ENCODE data around the gene KRTAP10-6.
"Not testable (repeated sequence)": the region's sequence is repeated elsewhere in the genome, so short reads cannot be mapped to it uniquely, and the experiment has no call there.

Gene KRTAP10-6

DNA sequence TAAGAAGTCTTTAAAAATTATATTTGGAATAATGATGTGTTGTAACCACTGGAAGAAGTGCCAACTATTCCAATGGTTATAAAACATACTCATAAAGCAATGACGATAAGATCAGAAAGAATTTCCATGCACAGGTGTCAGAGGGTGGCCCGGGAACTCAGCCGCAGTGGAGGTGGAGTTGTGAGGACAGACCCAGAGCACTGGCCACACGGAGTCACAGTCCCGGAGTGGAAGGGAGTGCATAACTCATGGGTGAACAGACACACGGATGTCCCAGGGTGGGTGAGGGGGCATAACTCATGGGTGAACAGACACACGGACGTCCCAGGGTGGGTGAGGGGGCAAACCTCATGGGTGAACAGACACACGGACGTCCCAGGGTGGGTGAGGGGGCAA lies 16.3 kb downstream of the KRTAP10-6 start:
- no peak for DNase-seq (ENCODE audit: low read depth)

DNA sequence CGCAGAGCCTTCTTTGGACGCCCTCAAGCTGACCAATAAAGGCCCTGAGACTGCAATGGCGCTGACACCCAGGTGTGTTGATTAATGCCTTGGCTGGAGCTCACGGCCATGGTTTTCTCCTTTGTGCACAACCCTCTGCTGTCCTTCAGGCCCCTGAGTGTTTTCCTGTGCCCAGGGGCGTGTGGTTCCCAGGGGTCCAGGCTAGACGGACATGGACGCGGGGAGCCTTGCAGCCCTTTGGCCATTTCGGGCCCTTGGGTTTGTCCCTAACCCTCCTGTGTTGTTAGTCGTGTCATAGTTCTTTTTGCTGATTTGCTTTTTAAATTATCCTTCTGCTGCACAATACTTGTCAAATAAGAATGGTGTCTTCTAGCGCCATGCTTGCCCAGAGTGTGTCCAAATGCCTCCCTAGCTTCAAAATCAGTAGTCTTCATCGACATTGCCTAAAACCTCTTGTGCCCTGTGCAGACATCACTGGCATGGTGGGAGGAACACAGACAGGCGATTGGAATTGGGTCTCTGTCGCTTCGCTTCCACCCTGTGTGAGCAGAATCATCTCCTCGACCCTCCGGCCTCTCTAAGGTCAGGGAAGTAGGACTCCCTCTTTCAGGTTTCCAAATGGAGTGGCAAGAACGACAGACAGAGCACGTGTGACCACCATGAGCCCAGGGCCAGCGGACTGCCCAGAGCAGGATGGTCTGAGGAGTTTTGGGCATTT lies 16.8 kb downstream of the KRTAP10-6 start:
- no peak for DNase-seq (ENCODE audit: low read depth)

DNA sequence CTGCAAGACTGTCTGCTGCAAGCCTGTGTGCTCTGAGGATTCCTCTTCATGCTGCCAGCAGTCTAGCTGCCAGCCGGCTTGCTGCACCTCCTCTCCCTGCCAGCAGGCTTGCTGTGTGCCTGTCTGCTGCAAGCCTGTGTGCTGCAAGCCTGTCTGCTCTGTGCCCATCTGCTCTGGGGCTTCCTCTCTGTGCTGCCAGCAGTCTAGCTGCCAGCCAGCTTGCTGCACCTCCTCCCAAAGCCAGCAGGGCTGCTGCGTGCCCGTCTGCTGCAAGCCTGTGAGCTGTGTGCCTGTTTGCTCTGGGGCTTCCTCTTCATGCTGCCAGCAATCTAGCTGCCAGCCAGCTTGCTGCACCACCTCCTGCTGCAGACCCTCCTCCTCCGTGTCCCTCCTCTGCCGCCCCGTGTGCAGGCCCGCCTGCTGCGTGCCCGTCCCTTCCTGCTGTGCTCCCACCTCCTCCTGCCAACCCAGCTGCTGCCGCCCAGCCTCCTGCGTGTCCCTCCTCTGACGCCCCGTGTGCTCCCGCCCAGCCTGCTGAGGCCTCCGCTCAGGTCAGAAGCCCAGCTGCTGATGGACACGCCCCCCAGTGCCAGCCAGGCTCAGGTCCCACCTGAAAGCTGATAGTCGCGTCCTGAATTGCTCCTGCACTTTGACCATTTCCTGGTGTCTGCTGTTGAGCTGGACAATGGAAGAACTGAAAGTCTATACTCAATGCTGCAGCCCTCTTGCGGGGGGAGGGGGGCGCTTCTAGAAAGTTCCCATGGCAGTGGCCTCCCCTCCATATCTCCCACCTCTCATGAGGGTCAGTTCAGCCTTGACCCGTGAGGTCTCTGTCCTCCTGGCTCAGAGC lies 17.6 kb downstream of the KRTAP10-6 start:
- DNase-seq (ENCODE audit: low read depth): no peak

DNA sequence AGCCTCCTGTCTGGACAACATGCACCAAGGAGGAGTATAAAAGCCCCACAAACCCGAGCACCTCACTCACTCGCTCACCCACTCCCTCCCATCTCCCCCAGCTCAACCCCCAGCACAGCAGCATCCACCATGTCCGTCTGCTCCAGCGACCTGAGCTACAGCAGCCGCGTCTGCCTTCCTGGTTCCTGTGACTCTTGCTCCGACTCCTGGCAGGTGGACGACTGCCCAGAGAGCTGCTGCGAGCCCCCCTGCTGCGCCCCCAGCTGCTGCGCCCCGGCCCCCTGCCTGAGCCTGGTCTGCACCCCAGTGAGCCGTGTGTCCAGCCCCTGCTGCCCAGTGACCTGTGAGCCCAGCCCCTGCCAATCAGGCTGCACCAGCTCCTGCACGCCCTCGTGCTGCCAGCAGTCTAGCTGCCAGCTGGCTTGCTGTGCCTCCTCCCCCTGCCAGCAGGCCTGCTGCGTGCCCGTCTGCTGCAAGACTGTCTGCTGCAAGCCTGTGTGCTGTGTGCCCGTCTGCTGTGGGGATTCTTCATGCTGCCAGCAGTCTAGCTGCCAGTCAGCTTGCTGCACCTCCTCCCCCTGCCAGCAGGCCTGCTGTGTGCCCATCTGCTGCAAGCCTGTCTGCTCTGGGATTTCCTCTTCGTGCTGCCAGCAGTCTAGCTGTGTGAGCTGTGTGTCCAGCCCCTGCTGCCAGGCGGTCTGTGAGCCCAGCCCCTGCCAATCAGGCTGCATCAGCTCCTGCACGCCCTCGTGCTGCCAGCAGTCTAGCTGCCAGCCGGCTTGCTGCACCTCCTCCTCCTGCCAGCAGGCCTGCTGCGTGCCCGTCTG lies 18.5 kb downstream of the KRTAP10-6 start, which contains the start of gene KRTAP10-4:
Gene KRTAP10-4, plus strand, starts transcription at position 100 of the 827 bp plus-strand sequence. Its CDS starts 30 bp downstream, at position 130.
- DNase-seq (ENCODE audit: low read depth): not testable (repeated sequence)

DNA sequence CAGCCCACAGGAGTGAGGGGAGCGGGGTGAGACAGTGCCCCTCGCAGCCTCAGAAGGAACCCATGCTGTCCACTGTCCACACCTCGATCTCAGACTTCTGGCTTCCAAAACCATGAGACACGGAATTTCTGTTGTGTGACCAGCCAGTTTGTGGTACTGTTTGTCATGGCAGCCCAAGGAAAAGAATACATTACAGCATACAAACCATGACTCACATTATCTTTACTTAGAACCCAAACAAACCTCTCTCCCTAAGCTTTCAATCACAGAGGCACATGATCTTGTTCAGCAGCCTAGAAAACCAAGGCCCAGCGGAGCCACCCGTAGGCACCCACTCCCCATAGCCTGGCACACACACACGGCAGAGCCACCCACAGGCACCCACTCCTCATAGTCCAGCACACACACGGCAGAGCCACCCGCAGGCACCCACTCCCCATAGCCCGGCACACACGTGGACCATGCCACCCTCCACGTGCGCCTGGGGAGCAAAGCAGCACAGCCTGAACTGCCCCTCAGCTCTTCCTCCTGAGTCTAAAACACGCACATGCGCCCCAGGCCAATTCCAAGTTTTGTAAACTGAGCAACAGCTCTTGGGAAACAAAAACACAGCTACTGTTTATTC lies 19.2 kb downstream of the KRTAP10-6 start:
- DNase-seq (ENCODE audit: low read depth): no peak

DNA sequence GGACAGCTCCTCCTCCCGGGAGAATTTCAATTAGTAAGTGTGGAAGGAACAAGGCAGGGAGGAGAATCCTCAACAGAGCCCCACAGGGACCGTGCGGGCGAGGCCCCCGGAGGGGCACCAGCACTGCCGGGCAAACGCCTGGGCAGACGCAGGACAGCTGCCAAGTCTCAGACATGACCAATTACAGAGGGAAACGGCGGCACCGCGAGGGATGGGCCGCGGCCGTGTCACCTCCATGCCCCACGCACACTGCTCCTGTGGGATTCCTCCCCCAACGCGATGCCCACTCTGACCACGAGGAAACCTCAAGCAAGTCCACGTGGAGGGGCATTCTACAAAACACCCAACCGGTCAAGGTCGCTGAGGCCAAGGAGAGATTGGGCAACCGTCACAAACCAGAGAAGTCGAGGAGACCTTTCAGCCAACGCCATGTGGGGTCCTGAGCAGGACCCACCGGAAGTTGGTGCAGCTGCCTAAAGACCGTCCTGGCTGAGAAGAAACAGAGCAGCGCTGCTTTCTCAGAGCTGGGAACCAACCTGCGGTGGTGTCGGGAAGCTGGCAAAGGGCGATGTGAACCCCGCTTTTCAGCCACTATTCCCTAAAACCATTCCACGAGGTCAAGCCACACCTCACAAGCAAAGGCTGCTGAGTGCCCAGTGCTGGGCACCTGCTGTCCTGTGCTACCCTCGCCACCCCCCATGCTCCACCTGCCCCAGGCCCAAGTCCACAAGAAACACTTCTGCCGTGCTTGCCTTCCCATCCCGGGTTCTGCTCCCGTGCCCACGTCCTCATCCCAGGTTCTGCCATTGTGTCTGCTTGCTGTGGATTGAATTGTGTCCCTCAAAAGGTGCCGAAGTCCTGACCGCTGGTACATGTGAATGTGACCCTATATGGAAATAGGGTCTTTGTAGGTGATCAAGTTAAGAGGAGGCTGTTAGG lies 20.2 kb downstream of the KRTAP10-6 start:
- no peak for DNase-seq (ENCODE audit: low read depth)

DNA sequence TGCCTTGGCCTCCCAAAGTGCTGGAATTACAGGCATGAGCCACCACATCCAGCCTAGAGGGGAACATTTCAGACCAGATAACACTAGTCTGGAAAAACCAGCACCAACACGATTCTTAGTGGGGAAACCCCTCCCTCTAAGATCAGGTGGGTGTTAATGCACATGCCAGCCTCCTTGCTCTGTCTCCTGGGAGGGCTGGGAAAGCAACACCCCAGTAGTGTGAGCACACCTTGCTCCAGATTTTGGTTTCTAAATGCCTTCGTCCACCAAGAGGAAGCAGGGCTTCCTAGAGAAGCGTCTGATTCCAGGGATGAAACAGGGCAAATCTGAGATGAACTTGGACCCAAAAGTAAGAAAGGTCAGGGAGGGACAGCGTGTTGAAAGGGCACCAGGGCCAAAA lies 21.0 kb downstream of the KRTAP10-6 start:
- no peak for DNase-seq (ENCODE audit: low read depth)

DNA sequence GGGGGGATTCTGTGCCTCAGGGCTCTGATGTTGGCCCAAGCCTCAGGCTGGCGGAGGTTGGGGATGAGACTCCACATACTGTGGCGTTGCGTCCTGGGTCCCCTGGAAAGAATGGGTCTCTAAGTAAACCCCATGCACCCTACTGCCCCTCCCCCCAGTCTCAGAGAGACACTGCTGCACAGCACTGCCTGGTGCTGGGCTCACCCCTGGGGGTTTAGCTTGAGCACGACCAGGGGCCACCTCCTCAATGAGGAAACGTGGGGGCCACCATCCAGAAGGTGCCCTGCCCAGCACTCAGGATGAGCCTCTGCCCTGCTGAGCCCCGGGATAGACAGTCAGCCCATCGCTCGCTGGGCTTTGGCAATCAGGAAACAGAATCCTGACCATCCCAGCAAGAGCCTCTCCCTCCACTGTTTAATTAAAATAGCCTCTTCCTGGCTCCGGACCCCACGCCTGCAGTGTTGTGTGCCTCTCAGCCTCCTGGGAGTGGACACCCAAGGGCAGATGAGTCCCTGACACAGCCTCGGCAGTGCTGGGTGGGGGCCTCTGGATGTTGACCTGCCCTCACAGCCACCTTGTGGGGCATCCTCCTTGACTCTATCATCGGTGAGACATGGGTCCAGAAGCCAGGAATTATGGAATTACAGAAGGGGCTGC lies 22.3 kb downstream of the KRTAP10-6 start:
- DNase-seq (ENCODE audit: low read depth): no peak

DNA sequence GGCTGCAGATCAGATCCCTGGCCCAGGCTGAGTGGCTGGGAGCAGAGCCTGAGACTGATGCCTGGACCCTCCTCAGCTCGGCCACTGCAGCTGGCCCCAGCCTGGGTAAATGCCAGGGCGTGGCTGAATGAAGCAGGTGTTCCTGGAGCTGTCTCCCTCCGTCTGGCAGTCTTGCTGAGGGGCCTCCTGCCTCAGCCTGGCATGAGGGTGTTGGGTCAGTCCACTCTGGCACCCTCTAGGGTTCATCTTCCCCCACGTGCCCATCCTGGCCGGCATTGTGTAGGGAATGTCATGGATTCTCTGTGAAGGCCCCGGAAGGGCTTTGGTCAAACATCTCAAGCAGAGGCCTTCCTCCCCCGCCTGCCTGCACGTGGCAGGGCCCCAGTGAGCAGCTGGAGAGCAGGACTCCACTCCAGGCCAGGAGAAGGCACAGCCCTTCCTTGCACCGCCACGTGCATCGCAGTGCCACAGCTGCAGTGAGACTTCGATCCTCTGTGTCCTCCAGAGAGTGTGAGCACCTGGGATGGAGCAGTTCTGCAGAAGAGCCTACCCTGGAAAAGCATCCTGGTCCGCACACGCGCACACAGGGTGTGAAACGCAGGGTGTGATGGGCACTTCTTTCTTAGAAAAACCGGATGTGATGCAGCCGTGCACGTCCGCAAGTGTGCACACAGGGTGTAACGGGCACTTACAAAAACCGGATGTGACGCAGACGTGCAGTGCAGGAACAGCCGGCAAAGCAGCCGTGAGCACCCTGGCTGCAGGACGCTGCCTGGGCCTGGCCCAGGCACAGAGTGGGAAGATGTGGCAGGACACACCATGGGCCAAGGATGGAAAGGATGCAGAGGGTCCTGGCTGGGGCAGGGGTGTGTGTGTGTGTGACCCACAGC lies 23.4 kb downstream of the KRTAP10-6 start:
- no peak for DNase-seq (ENCODE audit: low read depth)

DNA sequence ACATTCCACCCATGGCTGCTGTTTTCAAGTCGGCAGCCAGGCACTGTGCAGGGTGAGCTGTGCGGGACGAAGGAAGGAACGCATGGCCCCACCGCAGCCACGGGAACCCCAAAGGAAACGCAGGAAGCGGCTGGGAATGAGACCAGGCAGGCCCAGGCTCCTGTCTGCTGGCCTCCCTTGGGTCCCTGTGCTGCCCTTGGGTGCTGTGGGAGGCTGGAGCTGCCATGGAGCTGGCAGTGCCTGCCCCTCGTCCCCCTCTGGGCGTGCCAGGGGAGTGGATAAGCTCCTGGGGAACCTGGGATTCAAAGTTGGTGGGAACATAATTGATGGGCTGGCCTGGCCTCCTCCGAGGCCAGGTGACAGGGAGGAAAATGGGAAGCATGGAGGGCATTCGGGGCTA lies 24.0 kb downstream of the KRTAP10-6 start:
- DNase-seq (ENCODE audit: low read depth): no peak

DNA sequence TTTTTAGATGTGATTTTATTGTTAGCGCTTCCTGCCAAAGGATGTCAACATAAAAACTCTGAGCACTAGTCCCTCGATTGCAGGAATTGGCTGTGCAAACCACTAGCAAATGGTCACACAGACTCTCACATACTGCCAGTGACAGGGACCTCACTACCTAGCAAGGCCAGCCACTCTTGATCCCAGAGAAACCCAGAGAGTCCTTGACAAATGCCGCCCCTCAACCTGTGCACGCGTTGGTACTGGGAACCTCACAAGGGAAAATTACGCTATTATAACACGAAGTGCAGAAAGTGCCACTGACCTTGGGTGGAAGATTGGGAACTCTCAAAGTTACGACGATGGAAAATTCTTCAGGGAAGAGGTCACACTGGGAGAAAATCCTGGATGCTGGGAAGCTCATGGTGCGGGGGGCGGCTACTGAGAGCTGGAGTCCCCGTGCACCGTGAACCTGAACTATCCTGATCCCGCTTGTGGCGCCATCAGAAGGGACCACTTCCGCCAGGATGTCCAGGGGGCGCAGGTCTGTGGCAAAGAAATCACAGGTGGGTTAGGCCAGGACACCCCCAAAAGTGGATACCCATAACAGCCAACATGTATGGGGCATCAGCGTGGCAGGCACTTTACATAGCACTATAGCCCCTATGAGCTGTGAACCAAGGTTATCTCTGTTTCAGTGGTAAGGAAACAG lies 24.7 kb downstream of the KRTAP10-6 start:
- DNase-seq (ENCODE audit: low read depth): no peak

DNA sequence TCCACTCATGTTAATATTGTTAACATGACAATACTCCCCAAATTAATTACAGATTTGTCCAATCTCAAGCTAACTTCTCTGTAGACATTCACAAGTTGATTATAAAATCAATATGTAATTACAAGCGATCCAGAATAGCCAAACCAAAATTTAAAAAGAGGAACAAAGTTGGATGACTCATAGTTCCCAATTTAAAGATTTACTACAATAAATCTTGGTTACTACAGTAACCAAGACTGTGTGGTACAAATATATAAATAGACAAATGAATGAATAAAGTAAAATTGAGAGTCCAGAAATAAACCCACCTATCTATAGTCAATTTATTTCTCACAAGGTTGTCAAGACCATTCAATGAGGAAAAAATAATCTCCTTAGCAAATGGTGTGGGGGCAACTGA lies 25.9 kb downstream of the KRTAP10-6 start:
- DNase-seq (ENCODE audit: low read depth): no peak

DNA sequence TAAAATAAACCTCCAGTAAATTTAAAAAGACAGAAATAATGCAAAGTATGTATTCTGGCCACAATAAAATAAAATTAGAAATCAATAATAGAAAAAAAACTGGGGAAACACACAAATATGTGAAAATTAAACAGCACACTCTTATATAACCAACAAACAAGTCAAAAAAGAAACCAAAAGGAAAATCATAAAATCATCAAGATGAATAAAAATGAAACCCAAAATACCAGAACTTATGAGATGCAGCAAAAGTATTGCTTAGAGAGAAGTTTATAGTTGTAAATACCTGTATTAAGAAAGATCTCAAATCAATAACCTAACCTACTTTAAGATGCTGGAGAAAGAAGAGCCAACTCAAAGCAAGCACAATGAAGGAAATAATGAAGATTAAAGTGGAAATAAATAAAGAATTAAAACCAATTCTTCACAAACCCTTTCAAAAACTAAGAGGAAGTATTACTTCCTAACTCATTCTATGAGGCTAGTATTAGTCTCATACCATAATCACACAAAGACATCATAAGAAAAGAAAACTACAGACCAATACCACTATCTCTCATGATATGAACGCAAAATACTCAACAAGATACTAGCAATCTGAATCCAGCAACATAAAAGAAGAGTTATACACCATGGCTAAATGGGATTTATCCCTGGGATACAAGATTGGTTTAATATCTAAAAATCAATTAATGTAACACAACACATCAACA lies 27.3 kb downstream of the KRTAP10-6 start:
- DNase-seq (ENCODE audit: low read depth): no peak

DNA sequence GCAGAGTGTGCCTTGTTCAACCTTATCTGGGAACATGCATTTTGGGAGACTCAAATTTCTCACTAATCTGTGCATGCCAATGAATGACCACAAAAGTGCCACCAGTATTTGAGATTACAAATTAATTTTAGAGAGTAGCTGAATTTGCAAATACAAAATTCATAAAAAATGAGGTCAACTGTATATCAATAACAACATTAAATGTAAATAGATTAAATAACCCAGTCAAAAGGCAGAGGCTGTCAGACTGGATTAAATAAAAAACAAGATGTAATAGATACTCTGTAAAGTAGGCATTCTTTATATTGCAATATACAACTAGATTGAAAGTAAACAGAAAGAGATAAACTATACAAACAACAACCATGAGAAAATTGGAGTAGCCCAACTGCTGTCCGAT lies 28.2 kb downstream of the KRTAP10-6 start:
- no peak for DNase-seq (ENCODE audit: low read depth)

DNA sequence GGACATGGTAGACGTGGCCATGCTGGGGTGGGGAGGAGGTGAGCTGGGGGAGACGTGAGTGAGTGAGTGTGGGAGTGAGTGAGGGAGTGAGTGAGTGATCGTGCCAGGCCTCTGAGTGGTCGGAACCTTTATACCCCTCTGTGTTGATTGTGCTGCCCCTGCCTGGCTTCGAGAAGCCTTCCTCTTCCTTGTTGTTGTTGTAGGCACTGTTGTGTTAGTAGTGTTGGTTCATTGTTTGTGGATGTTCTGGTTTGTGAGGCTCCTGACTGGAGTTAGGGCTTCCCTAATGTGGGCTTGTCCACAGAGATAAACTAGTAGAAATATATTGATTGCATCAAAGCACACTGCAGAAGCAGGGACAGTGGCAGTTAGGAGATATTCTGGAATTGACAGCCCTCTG lies 33.6 kb downstream of the KRTAP10-6 start, which contains the start of gene KRTAP10-3:
Gene KRTAP10-3, minus strand, starts transcription at position 101 of the 400 bp plus-strand sequence. Its CDS starts 80 bp downstream, at position 21.
- no peak for DNase-seq (ENCODE audit: low read depth)

DNA sequence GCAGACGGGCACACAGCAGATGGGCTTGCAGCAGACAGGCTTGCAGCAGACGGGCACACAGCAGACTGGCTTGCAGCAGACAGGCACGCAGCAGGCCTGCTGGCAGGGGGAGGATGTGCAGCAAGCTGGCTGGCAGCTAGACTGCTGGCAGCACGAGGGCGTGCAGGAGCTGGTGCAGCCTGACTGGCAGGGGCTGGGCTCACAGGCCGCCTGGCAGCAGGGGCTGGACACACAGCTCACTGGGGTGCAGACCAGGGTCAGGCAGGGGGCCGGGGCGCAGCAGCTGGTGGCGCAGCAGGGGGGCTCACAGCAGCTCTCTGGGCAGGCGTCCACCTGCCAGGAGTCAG lies 34.0 kb downstream of the KRTAP10-6 start:
- DNase-seq (ENCODE audit: low read depth): not testable (repeated sequence)

DNA sequence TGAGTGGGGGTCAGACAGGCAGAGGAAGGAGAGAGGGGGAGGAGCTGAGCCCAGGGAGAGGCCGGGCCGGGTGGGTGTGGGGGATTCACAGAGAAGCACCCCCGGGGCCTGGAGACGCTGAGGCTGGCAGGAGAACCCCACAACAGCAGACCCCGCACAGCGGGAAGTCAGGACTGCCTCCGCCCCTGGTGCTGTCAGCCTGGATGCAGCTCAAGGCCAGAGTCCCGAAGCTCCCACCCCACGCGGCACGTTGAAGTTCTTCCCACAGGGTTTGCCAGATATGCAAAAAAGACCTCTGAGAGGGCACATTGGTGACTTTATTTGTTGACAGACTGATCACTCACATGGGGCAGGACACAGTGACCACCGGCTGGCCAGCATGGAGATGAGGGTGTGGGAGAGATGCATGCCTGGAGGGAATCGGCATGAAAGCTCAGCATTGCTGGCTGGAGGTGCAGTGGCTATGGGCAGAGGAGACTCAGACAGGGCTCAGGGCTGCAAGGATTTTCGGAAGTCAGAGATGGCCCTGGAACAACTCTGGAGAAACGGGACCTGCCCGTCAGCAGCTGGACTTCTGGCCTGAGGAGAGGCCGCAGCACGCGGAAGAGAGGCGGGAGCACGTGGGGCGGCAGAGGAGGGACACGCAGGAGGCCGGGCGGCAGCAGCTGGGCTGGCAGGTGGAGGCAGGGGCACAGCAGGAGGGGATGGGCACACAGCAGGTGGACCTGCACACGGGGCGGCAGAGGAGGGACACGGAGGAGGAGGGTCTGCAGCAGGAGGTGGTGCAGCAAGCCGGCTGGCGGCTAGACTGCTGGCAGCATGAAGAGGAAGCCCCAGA lies 34.6 kb downstream of the KRTAP10-6 start:
- no peak for DNase-seq (ENCODE audit: low read depth)

Data from fibroblast of gingiva (primary cell).